CD14-positive monocyte (primary cell): ENCODE data around the gene RGS16. TPM values are rescaled to one million over a fixed set of nuclear protein-coding genes. Genes with fewer than 3 reads are reported as not detected.

ENCODE experiments used
- DNase-seq, 3 donors: peaks; one replicate each; pipeline ENCODE4 v3.0.0-alpha.2; 2011 to 2022
- H2AFZ ChIP-seq: 2 replicates; pipeline ENCODE4 v1.6.0; 2012; ENCODE audit warnings: mild to moderate bottlenecking, low read depth, low read length, inconsistent platforms; ENCODE audit not compliant: insufficient read depth, poor library complexity, severe bottlenecking
- H3K27ac ChIP-seq, 2 donors: 1 replicate in 1 of 2; 2 replicates in 1 of 2; pipeline ENCODE4 v1.5.1; 2012 to 2013; ENCODE audit warnings: low read length in 2 of 2, control low read depth in 1 of 2, inconsistent platforms in 1 of 2, low read depth in 1 of 2, mild to moderate bottlenecking in 1 of 2
- H3K27me3 ChIP-seq, 2 donors: one replicate each; pipeline versions ENCODE4 v1.6.0 to v1.6.1; 2011 to 2013; ENCODE audit warnings: low read length in 2 of 2; ENCODE audit not compliant: control insufficient read depth in 2 of 2, insufficient read depth in 2 of 2
- H3K36me3 ChIP-seq, 2 donors: replicated peaks in 1 of 2; 1 replicate in 1 of 2; 2 replicates in 1 of 2; pipeline versions ENCODE4 v1.5.1 to v1.6.1; 2012 to 2013; ENCODE audit warnings: low read length in 2 of 2, control low read depth in 1 of 2, inconsistent platforms in 1 of 2, mild to moderate bottlenecking in 1 of 2; ENCODE audit not compliant: insufficient read depth in 2 of 2, control insufficient read depth in 1 of 2
- H3K4me1 ChIP-seq, 2 donors: 1 replicate in 1 of 2; 2 replicates in 1 of 2; pipeline versions ENCODE4 v1.5.1 to v1.6.1; 2012 to 2013; ENCODE audit warnings: low read length in 2 of 2, control low read depth in 1 of 2, inconsistent platforms in 1 of 2, mild to moderate bottlenecking in 1 of 2, moderate library complexity in 1 of 2; ENCODE audit not compliant: insufficient read depth in 2 of 2, control insufficient read depth in 1 of 2
- H3K4me2 ChIP-seq: replicated peaks from 2 replicates; pipeline ENCODE3; 2012; ENCODE audit warnings: low read length, moderate library complexity, mild to moderate bottlenecking; ENCODE audit not compliant: poor library complexity, severe bottlenecking; ENCODE audit errors: extremely low read depth
- H3K4me3 ChIP-seq, 3 experiments: fragments of 200-600 bp in 1 of 3; sonication (generic) in 1 of 3; replicated peaks in 1 of 3; 1 replicate in 2 of 3; 2 replicates in 1 of 3; pipeline ENCODE4 v1.5.1; 2011 to 2013; ENCODE audit warnings: low read length in 3 of 3, mild to moderate bottlenecking in 3 of 3, control low read depth in 2 of 3, low read depth in 2 of 3, inconsistent platforms in 1 of 3, moderate library complexity in 1 of 3
- H3K79me2 ChIP-seq: 2 replicates; pipeline ENCODE4 v1.6.0; 2012; ENCODE audit warnings: mild to moderate bottlenecking, control low read depth, inconsistent platforms, low read length, moderate library complexity; ENCODE audit not compliant: insufficient read depth
- H3K9ac ChIP-seq: 2 replicates; pipeline ENCODE4 v1.6.0; 2017; ENCODE audit warnings: low read length, mild to moderate bottlenecking; ENCODE audit not compliant: insufficient read depth, poor library complexity, severe bottlenecking
- H3K9me3 ChIP-seq, 2 donors: replicated peaks in 1 of 2; 1 replicate in 1 of 2; 2 replicates in 1 of 2; pipeline versions ENCODE4 v1.5.1 to v1.6.1; 2012 to 2013; ENCODE audit warnings: low read length in 2 of 2, control low read depth in 1 of 2; ENCODE audit not compliant: control insufficient read depth in 1 of 2, insufficient read depth in 1 of 2
- H4K20me1 ChIP-seq: 2 replicates; pipeline ENCODE4 v1.6.0; 2012; ENCODE audit warnings: mild to moderate bottlenecking, low read length, control low read depth, moderate library complexity; ENCODE audit not compliant: insufficient read depth
- H3K27ac Mint-ChIP-seq, 7 donors: one replicate each; pipeline ENCODE4 v1.8.0; 2020; ENCODE audit warnings: mild to moderate bottlenecking in 7 of 7, mixed read lengths in 7 of 7, moderate library complexity in 6 of 7, inconsistent platforms in 2 of 7
- H3K27me3 Mint-ChIP-seq, 3 donors: one replicate each; pipeline ENCODE4 v1.8.0; 2021 to 2022; ENCODE audit warnings: low read depth in 3 of 3, mild to moderate bottlenecking in 3 of 3, mixed read lengths in 3 of 3, moderate library complexity in 3 of 3, inconsistent platforms in 1 of 3
- H3K36me3 Mint-ChIP-seq, 2 donors: one replicate each; pipeline ENCODE4 v1.8.0; 2020; ENCODE audit warnings: mixed read lengths in 2 of 2, inconsistent platforms in 1 of 2, mild to moderate bottlenecking in 1 of 2
- H3K4me1 Mint-ChIP-seq: one replicate; pipeline ENCODE4 v1.8.0; 2020; ENCODE audit warnings: mild to moderate bottlenecking, mixed read lengths
- H3K4me3 Mint-ChIP-seq, 2 donors: one replicate each; pipeline ENCODE4 v1.8.0; 2020; ENCODE audit warnings: mild to moderate bottlenecking in 2 of 2, mixed read lengths in 2 of 2, moderate library complexity in 1 of 2
- H3K9me3 Mint-ChIP-seq, 7 donors: one replicate each; pipeline ENCODE4 v1.8.0; 2020 to 2022; ENCODE audit warnings: mixed read lengths in 7 of 7, mild to moderate bottlenecking in 6 of 7, moderate library complexity in 6 of 7, inconsistent platforms in 2 of 7
- CTCF ChIP-seq: fragments of 200-600 bp; IDR thresholded peaks from one replicate; pipeline ENCODE4 v1.8.0; 2022; ENCODE audit warnings: antibody characterized with exemption, mild to moderate bottlenecking
- WGBS: methylation state at CpG from one replicate; pipeline ENCODE4 v1.1.5; 2013; ENCODE audit warnings: missing lambda C conversion rate; ENCODE audit not compliant: insufficient coverage; 5-methylcytosine and 5-hydroxymethylcytosine counted together
- intact Hi-C, 2 donors: fragments of 100-400 bp; cut with micrococcal nuclease; formaldehyde crosslinking; loops; one replicate each; pipeline versions ENCODE4 v1.15.0 to v1.15.1; 2023
- polyA plus RNA-seq, 3 donors: library from polyadenylated mRNA; depleted of rRNA in 1 of 3; unstranded in 2 of 3; stranded (reverse) in 1 of 3; fragments of 300-500 nt in 2 of 3; fragments of >200 nt in 1 of 3; fragmentation: Illumina TruSeq in 2 of 3; gene quantifications; 1 replicate in 2 of 3; 2 replicates in 1 of 3; pipeline ENCODE4 v1.2.3, GENCODE V29; 2012 to 2021

Gene RGS16
- polyA plus RNA-seq, 3 donors, result 0.07 to 0.44 TPM; not detected in 1

GRCh38 chr1:182595641-182596240 lies 8.4 kb downstream of the RGS16 start:
- Histone ChIP-seq H3K9ac (no peak overlapping the region), H3K4me3 (no peak overlapping the region), H3K79me2 (no peaks in the 10 kb centered on the region), H3K27me3 (no peaks in the 10 kb centered on the region), H3K36me3 (no peaks in the 10 kb centered on the region), H3K4me2 (no peak overlapping the region), H3K27ac (no peak overlapping the region), H3K9me3 (no peaks in the 10 kb centered on the region), H2AFZ (no peak overlapping the region), H3K4me1 (peaks cover 19 to 24% of the 10 kb centered on the region in 2 donors), H4K20me1 (no peaks in the 10 kb centered on the region)
- Mint-ChIP-seq H3K27me3 (peaks cover 0 to 3% (median 2%) of the 10 kb centered on the region in 3 donors), H3K4me1 (peaks cover 32% of the 10 kb centered on the region), H3K27ac (peak overlapping the region in 1 of 7 donors; percentile 3), H3K4me3 (no peak overlapping the region), H3K9me3 (no peaks in the 10 kb centered on the region), H3K36me3 (no peaks in the 10 kb centered on the region)
- intact Hi-C loops, result no loop called here
- peak; percentile 88 for TF ChIP-seq CTCF
- WGBS, result 33% methylated on average over 3 of the region's 4 CpGs
- DNase-seq, result peak; percentile 30 to 62 (median 59)

- peak overlapping the region in 5 of 7 donors; percentile 49 to 100 (median 69) for H3K27ac Mint-ChIP-seq
- TF ChIP-seq CTCF, result no peak
- no peak overlapping the region for H3K4me3 Mint-ChIP-seq
- peaks cover 0 to 3% (median 3%) of the 10 kb centered on the region in 3 donors for H3K27me3 Mint-ChIP-seq
- H3K36me3 Mint-ChIP-seq, result peaks cover 10 to 14% of the 10 kb centered on the region in 2 donors
- H3K9ac ChIP-seq, result no peak overlapping the region
- intact Hi-C loops, result loop anchor here in 1 of 2 donors (10.0 kb wide), 1 partner anchor 195 kb away; the partner anchor contains the start of gene GLUL
- no peaks in the 10 kb centered on the region for H3K27me3 ChIP-seq
- WGBS, result 91% methylated on average over 4 of the region's 5 CpGs
- no peak overlapping the region for H2AFZ ChIP-seq
- peaks cover 49% of the 10 kb centered on the region for H3K4me1 Mint-ChIP-seq
- H3K4me3 ChIP-seq, result no peak overlapping the region
- DNase-seq, result no peak
- H3K79me2 ChIP-seq, result peaks cover 36% of the 10 kb centered on the region
- H4K20me1 ChIP-seq, result no peaks in the 10 kb centered on the region
- H3K4me1 ChIP-seq, result peaks cover 39 to 57% of the 10 kb centered on the region in 2 donors
- H3K9me3 Mint-ChIP-seq, result peaks cover 0 to 9% (median 7%) of the 10 kb centered on the region in 7 donors
- peaks cover 5 to 9% of the 10 kb centered on the region in 2 donors for H3K9me3 ChIP-seq
- H3K4me2 ChIP-seq, result no peak overlapping the region
- H3K27ac ChIP-seq, result peak overlapping the region in 1 of 2 donors; percentile 98
- H3K36me3 ChIP-seq, result no peaks in the 10 kb centered on the region
Observed at GRCh38 chr1:182589931-182590330, 14.3 kb downstream of the RGS16 start.
